GM21515 (cell line): ENCODE measurements around the gene KCNN3.
"Not testable (repeated sequence)": the region's sequence is repeated elsewhere in the genome, so short reads cannot be mapped to it uniquely, and the experiment has no call there.

Experiments
- ATAC-seq: cut with Tn5 transposase; IDR thresholded peaks from one replicate; pipeline ENCODE4 v1.9.1; 2021; ENCODE audit not compliant: unreplicated experiment

Gene KCNN3

DNA sequence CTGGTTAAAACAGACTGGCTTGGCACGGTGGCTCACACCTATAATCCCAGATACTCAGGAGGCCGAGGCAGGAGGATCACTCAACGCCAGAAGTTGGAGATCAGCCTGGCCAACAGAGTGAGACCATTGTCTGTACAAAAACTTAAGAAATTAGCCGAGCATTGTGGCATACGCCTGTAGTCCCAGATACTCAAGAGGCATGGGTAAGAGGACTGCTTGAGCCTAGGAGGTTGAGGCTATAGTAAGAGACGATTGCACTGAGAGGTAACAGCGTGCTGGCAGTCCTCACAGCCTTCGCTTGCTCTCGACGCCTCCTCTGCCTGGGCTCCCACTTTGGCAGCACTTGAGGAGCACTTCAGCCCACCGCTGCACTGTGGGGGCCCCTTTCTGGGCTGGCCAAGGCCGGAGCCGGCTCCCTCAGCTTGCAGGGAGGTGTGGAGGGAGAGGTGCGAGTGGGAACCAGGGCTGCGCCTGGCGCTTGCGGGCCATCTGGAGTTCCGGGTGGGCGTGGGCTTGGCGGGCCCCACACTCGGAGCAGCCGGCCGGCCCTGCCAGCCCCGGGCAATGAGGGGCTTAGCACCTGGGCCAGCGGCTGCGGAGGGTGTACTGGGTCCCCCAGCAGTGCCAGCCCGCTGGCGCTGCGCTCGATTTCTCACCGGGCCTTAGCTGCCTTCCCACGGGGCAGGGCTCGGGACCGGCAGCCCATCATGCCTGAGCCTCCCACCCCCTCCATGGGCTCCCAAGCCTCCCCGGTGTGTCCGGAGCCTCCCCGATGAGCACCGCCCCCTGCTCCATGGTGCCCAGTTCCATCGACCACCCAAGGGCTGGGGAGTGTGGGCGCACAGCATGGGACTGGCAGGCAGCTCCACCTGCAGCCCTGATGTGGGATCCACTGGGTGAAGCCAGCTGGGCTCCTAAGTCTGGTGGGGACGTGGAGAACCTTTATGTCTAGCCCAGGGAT lies 199.5 kb downstream of the KCNN3 start:
- not testable (repeated sequence) for ATAC-seq

GRCh38 chr1:154669464-154670282 lies 200.4 kb downstream of the KCNN3 start:
- ATAC-seq = no peak

GRCh38 chr1:154666051-154666790 lies 203.9 kb downstream of the KCNN3 start:
- ATAC-seq = no peak

DNA sequence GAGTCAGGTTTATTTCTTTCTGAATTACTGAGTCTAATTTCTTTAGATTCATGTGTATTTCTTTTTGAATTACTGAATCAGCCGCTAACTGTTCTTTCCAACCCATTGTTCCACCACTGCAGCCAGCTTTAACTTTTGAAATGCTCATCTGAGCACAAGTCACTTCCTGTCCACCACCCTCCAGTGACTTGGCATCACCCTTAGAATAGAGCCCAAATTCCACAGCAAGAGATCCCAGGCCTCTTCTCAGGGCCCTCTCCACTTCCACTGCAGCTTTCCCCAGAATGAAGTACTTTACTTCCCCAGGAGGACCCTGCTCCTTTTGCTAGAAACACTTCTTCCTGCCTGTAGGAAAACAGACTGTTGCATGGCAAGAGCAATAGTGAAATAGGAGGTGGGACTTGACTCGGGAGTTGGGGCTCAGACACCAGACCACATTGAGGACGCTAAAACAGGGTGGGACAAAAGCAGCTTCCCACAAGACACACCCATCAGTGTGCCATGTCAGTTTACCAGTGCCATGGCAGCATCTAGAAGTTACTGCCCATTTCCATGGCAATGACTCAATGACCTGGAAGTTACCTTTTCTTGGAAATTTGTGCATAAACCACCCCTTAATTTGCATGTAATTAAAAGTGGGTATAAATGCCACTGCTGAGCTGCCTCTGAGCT lies 205.6 kb downstream of the KCNN3 start:
- no peak for ATAC-seq

DNA sequence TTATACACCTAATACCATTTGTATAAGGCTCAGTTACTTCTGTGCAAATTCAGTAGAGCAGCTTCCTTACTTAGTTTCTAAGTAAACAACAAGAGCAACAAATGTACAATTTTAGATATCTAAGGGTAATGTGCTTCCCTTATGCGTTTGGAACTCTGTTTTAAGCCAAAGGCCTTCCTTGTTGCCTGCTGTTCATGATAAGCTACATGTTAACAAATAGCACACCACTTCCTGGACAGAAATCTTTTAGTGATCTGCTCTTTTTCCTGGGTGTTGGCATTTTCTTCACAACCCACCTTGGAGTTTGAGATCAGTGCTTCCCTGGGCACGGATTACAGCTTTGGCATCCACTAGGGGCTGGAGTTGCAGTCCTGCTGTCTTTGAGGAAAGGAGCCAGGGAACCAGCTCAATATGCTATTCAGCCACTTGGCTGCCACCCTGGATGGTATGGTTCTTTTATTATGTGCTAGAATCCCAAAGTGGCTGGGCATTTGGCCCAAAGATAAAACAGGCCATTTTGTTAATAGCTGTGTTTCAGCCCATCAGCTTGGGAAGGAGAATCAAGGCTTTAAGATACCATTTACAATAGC lies 206.5 kb downstream of the KCNN3 start:
- no peak for ATAC-seq

GRCh38 chr1:154661110-154661509 lies 209.0 kb downstream of the KCNN3 start:
- no peak for ATAC-seq

GRCh38 chr1:154659823-154660592 lies 210.1 kb downstream of the KCNN3 start:
- no peak for ATAC-seq

DNA sequence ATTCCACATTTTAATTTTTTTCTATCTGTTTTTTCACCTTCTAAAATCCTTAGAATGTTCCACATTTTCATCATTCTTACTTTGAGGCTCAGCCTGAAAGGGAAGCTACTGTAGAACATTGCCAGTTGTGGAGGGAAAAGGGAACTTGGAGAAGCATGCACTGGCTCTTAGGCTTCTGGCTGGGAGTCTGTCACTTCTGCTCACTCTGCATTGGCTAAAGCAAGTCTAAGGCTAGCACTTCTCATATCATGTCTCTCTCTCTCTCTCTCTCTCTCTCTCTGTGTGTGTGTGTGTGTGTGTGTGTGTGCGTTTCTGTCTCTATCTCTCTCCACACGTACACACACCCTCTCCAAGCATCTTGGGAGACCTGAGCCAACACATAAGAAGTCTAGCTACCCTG lies 212.5 kb downstream of the KCNN3 start:
- ATAC-seq = no peak

DNA sequence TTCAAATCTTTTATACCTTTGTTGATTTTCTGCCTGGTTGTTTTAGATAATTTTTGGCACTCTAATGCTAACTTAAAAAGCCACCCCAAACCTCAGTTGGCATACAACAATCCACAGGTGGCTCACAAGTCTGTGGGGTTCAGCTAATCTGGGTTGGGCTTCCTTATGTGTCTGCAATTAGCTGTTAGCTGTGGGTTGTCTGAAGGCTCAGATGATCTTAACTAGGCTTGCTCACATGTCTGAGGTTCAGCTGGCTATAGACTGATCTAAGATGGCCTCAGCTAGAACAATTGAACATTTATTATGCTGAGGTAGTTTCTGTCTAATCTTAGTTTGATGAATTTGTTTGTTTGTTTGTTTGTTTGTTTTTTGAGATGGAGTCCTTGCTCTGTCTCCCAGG lies 217.2 kb downstream of the KCNN3 start:
- no peak for ATAC-seq
